ENCODE results near the gene UBD.

GRCh38 chr6:29517728-29518440 lies 41.6 kb downstream of the UBD start:
- TF ChIP-seq REST (IDR thresholded peaks at IDR 0.05; ENCODE audit: borderline replicate concordance in 1 of 2, low read depth in 1 of 2, low read length in 2 of 2) (no peak), ZNF572 (CRISPR knock-in tag; IDR thresholded peaks at IDR 0.05) (no peak), POLR2AphosphoS5 (IDR thresholded peaks at IDR 0.05; ENCODE audit: low read depth, low read length) (no peak), TOE1 (CRISPR knock-in tag; IDR thresholded peaks at IDR 0.05) (no peak), ZNF589 (CRISPR knock-in tag; conservative IDR thresholded peaks at IDR 0.05) (no peak), E2F1 (CRISPR knock-in tag; IDR thresholded peaks at IDR 0.05) (no peak), TGIF2 (CRISPR knock-in tag; IDR thresholded peaks at IDR 0.05) (no peak), JUND (CRISPR knock-in tag; IDR thresholded peaks at IDR 0.05) (no peak), NFKB2 (CRISPR knock-in tag; IDR thresholded peaks at IDR 0.05; ENCODE audit: borderline replicate concordance) (no peak), PAF1 (CRISPR knock-in tag; IDR thresholded peaks at IDR 0.05) (no peak)

Measured in HepG2 (cell line).